GM18519 (cell line): ENCODE data around the gene AKAP13.
"Not testable (repeated sequence)": the region's sequence is repeated elsewhere in the genome, so short reads cannot be mapped to it uniquely, and the experiment has no call there.

Experiments used
- ATAC-seq: cut with Tn5 transposase; IDR thresholded peaks from one replicate; pipeline ENCODE4 v1.9.1; 2021; ENCODE audit warnings: mild to moderate bottlenecking, moderate library complexity; ENCODE audit not compliant: unreplicated experiment, low FRiP score

AKAP13 gene

DNA sequence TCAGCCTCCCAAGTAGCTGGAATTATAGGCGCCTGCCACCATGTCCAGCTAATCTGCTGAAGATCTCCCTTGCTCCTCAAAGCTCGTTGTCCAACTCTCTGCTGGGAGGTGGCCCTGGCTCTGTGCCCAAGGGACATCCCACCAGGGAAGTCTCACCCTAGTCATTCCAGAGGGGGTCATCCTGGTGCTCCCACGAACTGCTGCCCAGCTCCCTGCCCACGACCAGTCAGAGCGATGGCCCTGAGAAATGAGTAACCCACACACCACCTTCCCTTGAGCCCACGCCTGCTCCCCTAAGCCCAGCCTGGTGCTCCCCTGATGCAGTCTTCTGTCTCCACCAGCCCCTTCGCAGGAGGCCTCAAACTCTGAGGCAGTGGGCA, 409.1 kb downstream of the AKAP13 start:
- ATAC-seq: no peak

DNA sequence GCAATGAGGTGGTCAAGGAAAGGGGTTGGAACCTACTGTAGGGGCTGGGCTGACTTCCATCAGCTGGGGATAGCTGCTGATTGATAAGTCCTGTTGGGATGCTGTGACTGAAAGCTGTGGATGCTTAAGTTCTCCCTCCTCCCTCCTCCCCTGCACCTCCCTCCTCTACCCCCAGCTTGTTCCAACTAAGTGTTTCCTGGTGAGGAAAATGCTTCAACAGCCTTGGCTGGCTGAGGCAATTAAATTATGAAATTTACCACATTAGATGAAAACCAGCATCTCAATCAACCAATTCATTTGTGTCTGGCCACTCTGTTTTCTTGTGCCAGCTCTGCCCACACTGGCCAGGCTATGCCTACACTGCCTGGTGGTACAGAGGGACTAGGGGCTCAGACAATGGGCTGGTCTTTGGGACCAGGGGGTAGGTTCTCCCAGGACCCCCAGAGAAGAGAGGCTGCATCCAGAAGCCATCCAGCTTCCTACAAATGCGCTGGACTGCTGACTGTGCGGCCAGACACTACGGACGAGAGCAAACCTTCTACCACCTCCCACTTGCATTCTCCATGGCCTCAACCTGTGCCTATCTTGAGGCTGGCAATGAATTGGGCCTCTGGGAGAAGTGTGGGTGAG, 411.8 kb downstream of the AKAP13 start:
- no peak for ATAC-seq

DNA sequence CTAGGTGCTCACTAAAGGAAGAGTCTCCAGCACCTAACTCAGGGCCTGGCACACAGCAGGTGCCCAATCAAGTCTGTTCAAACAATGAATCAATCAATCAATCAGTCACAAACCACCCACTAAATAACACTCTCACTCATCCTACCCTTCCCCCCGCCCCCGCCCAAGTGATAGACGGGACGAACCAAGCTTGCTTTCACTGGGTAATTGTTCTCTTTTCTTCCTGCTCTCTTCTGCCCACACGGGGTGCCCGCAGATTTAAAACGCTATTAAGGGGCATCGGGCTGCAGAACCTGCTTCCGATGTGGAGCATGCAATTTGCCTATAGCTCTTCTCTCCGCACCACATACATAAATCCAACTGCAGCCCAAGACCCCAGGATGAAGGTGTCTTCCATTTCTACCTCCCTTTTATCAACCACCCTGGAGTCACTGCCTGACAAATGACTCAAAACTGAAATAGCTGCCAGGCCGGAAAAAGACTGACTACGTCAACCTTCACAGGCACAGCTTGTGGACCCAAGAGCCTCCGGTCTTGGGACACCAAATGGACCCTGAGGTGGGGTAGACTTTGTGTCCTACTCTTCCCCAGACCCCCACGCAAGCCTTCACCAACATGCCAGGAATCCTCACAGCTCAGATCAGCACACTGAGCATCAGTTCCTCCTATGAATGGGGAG, 412.6 kb downstream of the AKAP13 start:
- ATAC-seq: no peak

DNA sequence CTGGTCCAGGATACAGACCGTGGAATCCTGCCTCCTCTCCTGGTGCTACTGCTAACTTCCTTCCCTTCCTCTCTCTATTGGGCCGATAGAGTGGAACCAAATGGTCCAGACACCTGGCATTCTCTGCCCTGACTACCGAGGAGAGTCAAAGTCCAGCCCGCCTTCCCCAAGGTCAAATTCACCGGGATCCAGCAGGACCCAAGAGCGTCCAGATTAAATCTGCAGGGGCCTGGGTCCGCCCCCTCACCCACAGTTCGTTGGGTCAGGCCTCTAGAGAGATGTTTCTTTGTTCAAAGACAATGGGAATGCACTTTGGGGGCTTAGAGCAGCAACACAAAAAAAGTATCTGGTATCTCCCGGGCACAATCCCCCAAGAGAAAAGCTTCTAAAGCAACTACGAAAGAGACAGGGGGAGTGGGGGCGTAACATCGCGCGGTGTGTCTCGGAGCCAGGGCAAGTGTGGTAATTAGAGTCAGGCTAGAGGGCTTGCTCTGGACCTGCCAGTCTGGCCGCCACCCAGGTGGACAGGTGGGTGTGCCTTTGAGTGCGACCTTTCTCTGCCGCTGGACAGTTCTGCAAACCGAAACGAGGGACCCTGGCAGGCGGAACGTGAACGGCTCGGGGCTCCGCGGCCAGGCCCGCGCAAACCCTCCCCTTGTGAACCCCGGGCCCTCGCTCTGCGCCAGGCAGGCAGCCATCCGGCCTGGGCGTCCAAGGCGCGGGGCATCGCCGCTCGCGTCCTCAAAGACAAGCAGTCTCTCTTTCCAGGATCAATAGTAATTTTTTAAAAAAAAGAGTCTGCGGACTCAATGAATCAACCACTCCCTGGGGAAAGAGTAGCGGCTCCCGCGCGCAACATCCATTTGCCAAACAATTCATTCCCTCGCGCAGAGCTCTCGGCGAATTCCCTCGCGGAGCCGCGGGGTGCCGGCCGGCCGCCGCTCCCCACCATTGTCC, 413.5 kb downstream of the AKAP13 start:
- peak; percentile 34 for ATAC-seq

DNA sequence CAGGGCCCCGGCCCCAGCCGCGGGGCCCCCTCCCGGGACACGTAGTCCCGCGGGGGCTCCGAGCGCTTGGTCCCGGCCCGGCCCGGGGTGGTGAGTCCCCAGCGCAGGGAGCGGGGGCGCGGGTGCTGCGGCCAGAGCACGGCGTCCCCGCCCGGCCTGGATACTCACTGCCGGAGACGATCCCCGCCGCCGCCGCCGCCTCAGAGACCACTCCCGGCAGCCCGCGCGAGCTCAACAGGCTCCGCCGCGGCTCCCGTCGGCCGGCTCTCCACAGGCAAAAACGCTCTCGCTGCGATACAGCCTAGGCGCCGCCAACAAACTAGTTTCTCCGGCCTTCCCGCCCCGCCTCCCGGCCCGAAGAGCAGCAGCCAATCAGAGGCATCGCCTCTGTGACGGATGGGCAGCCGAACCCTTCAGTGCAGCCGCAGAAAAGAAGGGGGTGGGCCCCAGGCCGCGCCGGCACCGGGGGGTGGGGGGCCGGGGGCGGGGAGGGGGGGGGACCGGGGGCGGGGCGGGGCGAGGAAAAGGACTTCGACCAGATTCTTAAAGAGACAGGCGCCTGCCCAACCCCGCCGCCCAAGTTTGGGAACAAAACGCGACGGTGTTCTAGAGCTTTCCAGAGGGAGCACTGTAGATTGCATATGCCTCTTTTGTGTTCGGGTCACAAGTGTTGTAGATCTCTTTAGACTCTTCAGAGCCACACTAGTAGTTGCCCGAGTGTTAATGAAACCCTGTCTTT, 414.4 kb downstream of the AKAP13 start, which contains the start of gene KLHL25:
Gene KLHL25, minus strand, starts transcription at position 328 of the 739 bp plus-strand sequence. CDS start 25,115 bp downstream, outside the sequence.
- ATAC-seq: peak; percentile 95

DNA sequence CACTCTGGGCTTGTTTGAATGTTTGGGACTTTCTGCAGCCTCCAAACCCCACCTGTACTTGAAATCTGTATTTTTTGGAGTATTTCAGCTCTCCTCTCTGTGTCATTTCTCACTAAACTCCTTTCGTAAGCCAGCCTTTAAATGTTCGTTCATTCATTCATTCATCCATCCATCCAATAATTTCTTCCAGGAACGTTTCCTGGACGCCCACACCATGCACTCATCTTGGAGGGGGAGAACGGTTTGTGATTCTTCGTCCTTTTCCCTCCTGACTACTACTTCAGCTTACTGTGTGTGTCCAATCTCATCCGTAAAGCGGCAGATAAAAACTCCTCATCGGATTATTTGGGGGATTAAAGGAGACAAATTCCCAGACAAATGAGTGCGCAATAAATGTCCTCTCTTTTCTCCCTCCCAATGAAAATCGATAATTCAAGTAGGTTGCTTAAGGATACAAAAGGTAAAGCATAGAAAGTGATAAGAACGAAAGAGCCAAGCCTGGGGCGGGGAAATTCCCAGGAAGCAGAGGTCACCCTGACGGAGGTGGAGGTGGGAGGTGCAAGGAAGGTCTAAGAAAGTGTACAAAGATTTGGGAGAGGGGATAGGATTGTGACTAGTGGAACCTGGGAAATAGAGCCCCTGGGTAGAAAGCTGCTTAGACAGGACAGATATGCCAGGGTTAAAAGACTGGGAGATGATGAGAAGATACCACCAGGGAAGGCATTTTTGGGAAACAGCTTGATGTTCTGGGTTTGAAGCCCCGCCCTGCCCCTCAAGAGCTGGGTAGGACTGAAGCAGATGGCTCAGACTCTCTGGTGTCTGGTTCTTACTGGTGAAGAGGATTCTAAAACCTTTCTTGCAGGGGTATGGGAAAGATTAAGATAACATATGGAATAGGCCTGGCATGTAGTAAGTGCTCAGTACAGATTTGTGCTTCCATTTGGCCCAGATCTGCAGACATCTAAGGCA, 415.2 kb downstream of the AKAP13 start:
- no peak for ATAC-seq

GRCh38 chr15:85796371-85796770, 416.0 kb downstream of the AKAP13 start:
- ATAC-seq: not testable (repeated sequence)
